Endodermal cell (in vitro differentiated cells): ENCODE measurements around the gene LONP2. TPM values are rescaled to one million over a fixed set of nuclear protein-coding genes. Genes with fewer than 3 reads are reported as not detected.

ENCODE experiments used
- DNase-seq: peaks from one replicate; pipeline ENCODE4 v3.0.0-alpha.2; 2017
- H3K27ac ChIP-seq: 2 replicates; pipeline ENCODE4 v1.5.1; 2013; ENCODE audit warnings: mild to moderate bottlenecking, low read depth, low read length, moderate library complexity
- H3K27me3 ChIP-seq: 2 replicates; pipeline ENCODE4 v1.6.1; 2013; ENCODE audit warnings: mild to moderate bottlenecking, low read length, moderate library complexity; ENCODE audit not compliant: insufficient read depth, control insufficient read depth, poor library complexity, severe bottlenecking
- H3K36me3 ChIP-seq: 2 replicates; pipeline ENCODE4 v1.7.0; 2013; ENCODE audit warnings: mild to moderate bottlenecking, low read length, moderate library complexity; ENCODE audit not compliant: control insufficient read depth, insufficient read depth
- H3K4me1 ChIP-seq: one replicate; pipeline ENCODE4 v1.7.0; 2013; ENCODE audit warnings: low read length; ENCODE audit not compliant: control insufficient read depth, insufficient read depth
- H3K4me3 ChIP-seq: 2 replicates; pipeline ENCODE4 v1.5.1; 2013; ENCODE audit warnings: mild to moderate bottlenecking, low read length, moderate library complexity
- H3K9ac ChIP-seq: 2 replicates; pipeline ENCODE4 v1.6.1; 2013; ENCODE audit warnings: mild to moderate bottlenecking, low read length, moderate library complexity; ENCODE audit not compliant: poor library complexity, severe bottlenecking; ENCODE audit errors: extremely low read depth
- H3K9me3 ChIP-seq: 2 replicates; pipeline ENCODE4 v1.6.1; 2013; ENCODE audit warnings: mild to moderate bottlenecking, low read length, moderate library complexity; ENCODE audit not compliant: control insufficient read depth
- H3K27ac Mint-ChIP-seq: 2 replicates; pipeline ENCODE4 v1.8.0; 2020; ENCODE audit warnings: mixed read lengths
- H3K27me3 Mint-ChIP-seq: 2 replicates; pipeline ENCODE4 v1.8.0; 2021; ENCODE audit warnings: mild to moderate bottlenecking, mixed read lengths; ENCODE audit not compliant: insufficient read depth
- H3K36me3 Mint-ChIP-seq: 2 replicates; pipeline ENCODE4 v1.8.0; 2020; ENCODE audit warnings: low read depth, mixed read lengths
- H3K4me1 Mint-ChIP-seq: 2 replicates; pipeline ENCODE4 v1.8.0; 2020; ENCODE audit warnings: mixed read lengths
- H3K4me3 Mint-ChIP-seq: 2 replicates; pipeline ENCODE4 v1.8.0; 2020; ENCODE audit warnings: mild to moderate bottlenecking, moderate library complexity, mixed read lengths
- H3K9me3 Mint-ChIP-seq: 2 replicates; pipeline ENCODE4 v1.8.0; 2020; ENCODE audit warnings: mild to moderate bottlenecking, mixed read lengths
- WGBS, 2 experiments: methylation state at CpG; one replicate each; pipeline versions ENCODE4 v1.1.5 to v1.1.7; 2013; ENCODE audit warnings: missing lambda C conversion rate in 2 of 2, mixed read lengths in 1 of 2; ENCODE audit not compliant: insufficient coverage in 1 of 2, insufficient read length in 1 of 2; 5-methylcytosine and 5-hydroxymethylcytosine counted together
- total RNA-seq, 2 donors: library from RNA; stranded (reverse); fragmentation: NEBNext Ultra II Directional in 1 of 2; extraction: Animal tissue kit (Norgen Biotek cat#: 25700) in 1 of 2; gene quantifications; 2 replicates in 1 of 2; 3 replicates in 1 of 2; pipeline ENCODE4 v1.2.1, GENCODE V29; 2021
- TF ChIP-seq, protein P1 (sequence below): fragments of 200-600 bp; sonication (generic); conservative IDR thresholded peaks from 2 replicates; pipeline ENCODE4 v1.5.0; 2021; ENCODE audit warnings: antibody characterized with exemption, mild to moderate bottlenecking

The LONP2 gene
- total RNA-seq, 2 donors from 2014 or later: 33.2 to 33.6 TPM

GRCh38 chr16:48215738-48216137 is 28.4 kb upstream of the LONP2 start:
- no peaks in the 10 kb centered on the region for H3K27me3 Mint-ChIP-seq
- H3K27ac ChIP-seq: no peak overlapping the region
- H3K4me1 ChIP-seq: no peaks in the 10 kb centered on the region
- H3K9ac ChIP-seq: no peak overlapping the region
- H3K4me3 Mint-ChIP-seq: no peak overlapping the region
- H3K36me3 ChIP-seq: no peaks in the 10 kb centered on the region
- H3K36me3 Mint-ChIP-seq: no peaks in the 10 kb centered on the region
- TF ChIP-seq, protein P1, sequence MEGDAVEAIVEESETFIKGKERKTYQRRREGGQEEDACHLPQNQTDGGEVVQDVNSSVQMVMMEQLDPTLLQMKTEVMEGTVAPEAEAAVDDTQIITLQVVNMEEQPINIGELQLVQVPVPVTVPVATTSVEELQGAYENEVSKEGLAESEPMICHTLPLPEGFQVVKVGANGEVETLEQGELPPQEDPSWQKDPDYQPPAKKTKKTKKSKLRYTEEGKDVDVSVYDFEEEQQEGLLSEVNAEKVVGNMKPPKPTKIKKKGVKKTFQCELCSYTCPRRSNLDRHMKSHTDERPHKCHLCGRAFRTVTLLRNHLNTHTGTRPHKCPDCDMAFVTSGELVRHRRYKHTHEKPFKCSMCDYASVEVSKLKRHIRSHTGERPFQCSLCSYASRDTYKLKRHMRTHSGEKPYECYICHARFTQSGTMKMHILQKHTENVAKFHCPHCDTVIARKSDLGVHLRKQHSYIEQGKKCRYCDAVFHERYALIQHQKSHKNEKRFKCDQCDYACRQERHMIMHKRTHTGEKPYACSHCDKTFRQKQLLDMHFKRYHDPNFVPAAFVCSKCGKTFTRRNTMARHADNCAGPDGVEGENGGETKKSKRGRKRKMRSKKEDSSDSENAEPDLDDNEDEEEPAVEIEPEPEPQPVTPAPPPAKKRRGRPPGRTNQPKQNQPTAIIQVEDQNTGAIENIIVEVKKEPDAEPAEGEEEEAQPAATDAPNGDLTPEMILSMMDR: no peak
- H3K9me3 Mint-ChIP-seq: peaks cover 3% of the 10 kb centered on the region
- no peaks in the 10 kb centered on the region for H3K9me3 ChIP-seq
- no peak overlapping the region for H3K4me3 ChIP-seq
- H3K27me3 ChIP-seq: no peaks in the 10 kb centered on the region
- H3K4me1 Mint-ChIP-seq: peaks cover 6% of the 10 kb centered on the region
- WGBS, 2 experiments: 91 to 100% methylated on average over 1 to 5 of the region's 6 CpGs
- no peak for DNase-seq
- no peak overlapping the region for H3K27ac Mint-ChIP-seq

DNA sequence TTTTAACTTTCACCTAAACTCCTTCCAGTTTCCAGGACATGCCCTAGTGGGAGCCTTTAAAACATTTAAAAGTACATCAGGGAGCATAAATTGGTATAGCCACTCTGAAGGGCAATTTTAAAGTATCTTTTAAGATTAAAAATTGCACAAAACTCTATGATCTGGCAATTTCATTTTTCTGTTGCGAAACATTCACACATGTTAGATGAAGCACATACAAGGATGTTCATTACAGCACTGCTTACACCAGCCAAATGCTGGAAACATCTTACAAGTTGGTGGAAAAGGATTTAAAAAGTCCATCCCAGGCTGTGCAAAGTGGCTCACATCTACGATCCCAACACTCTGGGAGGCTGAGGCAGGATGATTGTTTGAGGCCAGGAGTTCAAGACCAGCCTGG is 26.4 kb upstream of the LONP2 start:
- no peak overlapping the region for H3K27ac ChIP-seq
- no peak for DNase-seq
- Mint-ChIP-seq H3K27ac (no peak overlapping the region), H3K9me3 (peaks cover 3% of the 10 kb centered on the region), H3K27me3 (no peaks in the 10 kb centered on the region), H3K36me3 (no peaks in the 10 kb centered on the region), H3K4me3 (no peak overlapping the region), H3K4me1 (peaks cover 6% of the 10 kb centered on the region)
- H3K27me3 ChIP-seq: no peaks in the 10 kb centered on the region
- H3K4me3 ChIP-seq: no peak overlapping the region
- TF ChIP-seq, protein P1: no peak
- 90% methylated on average over 2 of the region's 2 CpGs; no CpG with 5 or more reads in 1 of the 2 experiments for WGBS, 2 experiments
- H3K4me1 ChIP-seq: no peaks in the 10 kb centered on the region
- no peak overlapping the region for H3K9ac ChIP-seq
- H3K9me3 ChIP-seq: no peaks in the 10 kb centered on the region
- no peaks in the 10 kb centered on the region for H3K36me3 ChIP-seq

GRCh38 chr16:48218473-48218872 is 25.6 kb upstream of the LONP2 start:
- H3K27ac Mint-ChIP-seq: no peak overlapping the region
- Histone ChIP-seq H3K36me3 (no peaks in the 10 kb centered on the region), H3K9ac (no peak overlapping the region), H3K9me3 (no peaks in the 10 kb centered on the region), H3K4me3 (no peak overlapping the region), H3K27ac (no peak overlapping the region), H3K4me1 (no peaks in the 10 kb centered on the region), H3K27me3 (no peaks in the 10 kb centered on the region)
- no peaks in the 10 kb centered on the region for H3K36me3 Mint-ChIP-seq
- H3K27me3 Mint-ChIP-seq: no peaks in the 10 kb centered on the region
- TF ChIP-seq, protein P1: no peak
- no peak for DNase-seq
- peaks cover 6% of the 10 kb centered on the region for H3K4me1 Mint-ChIP-seq
- peaks cover 3% of the 10 kb centered on the region for H3K9me3 Mint-ChIP-seq
- no peak overlapping the region for H3K4me3 Mint-ChIP-seq
- WGBS, 2 experiments: 70 to 95% methylated on average over 2 of the region's 3 CpGs
